HG03159 (cell line): ENCODE data around the gene ERC2.

ENCODE experiments used
- ATAC-seq: cut with Tn5 transposase; IDR thresholded peaks from one replicate; pipeline ENCODE4 v1.9.1; 2021; ENCODE audit warnings: mild to moderate bottlenecking, moderate library complexity; ENCODE audit not compliant: unreplicated experiment

Gene ERC2

GRCh38 chr3:55488398-55489055, 979.7 kb downstream of the ERC2 start:
- no peak for ATAC-seq

DNA sequence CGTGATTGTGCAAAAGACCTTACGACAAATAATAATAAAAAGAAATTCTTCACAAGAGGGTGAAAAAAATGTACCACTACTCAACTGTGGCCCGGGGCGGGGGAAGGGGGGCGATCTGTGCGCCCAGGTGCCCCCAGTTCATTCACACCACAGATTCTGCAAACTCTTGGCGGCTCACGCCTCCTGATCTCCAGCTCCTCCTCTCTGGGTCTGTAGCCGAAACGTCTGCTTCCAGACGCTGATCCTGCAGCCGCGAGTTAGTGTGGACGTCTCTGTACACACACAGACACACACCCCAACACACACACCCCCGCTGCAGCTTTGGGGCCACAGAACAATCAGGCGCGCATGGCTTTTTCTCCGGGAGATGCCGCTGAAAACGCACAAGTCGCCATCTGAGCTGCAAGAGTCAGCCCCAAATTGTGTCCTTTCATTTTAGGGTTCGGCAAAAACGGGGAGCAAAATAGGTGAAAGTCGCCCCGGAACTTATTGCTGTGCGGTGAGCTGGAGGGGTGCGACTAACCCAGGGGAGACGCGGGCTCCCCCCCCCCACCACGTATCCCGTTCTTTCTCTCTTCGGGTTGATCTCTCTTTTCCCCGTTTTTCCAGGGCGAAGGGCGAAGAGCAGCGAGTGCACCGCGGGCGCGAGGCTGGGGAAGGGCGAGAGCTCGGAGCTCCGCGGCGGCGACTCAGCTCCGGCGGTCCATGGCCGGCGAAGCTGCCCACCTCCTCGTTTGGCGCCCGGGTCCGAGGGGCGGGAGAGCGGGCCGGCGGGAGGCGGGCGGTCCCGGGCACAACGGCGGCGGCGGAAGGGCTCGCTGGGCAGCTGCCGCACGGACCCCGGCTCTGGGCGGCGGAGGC, 980.7 kb downstream of the ERC2 start:
- ATAC-seq, result no peak

GRCh38 chr3:55486857-55487380, 981.3 kb downstream of the ERC2 start, which contains the start of gene WNT5A:
TSS of gene WNT5A (minus strand) at chr3:55487306. CDS start at chr3:55486985, 321 bp downstream.
- ATAC-seq, result no peak

DNA sequence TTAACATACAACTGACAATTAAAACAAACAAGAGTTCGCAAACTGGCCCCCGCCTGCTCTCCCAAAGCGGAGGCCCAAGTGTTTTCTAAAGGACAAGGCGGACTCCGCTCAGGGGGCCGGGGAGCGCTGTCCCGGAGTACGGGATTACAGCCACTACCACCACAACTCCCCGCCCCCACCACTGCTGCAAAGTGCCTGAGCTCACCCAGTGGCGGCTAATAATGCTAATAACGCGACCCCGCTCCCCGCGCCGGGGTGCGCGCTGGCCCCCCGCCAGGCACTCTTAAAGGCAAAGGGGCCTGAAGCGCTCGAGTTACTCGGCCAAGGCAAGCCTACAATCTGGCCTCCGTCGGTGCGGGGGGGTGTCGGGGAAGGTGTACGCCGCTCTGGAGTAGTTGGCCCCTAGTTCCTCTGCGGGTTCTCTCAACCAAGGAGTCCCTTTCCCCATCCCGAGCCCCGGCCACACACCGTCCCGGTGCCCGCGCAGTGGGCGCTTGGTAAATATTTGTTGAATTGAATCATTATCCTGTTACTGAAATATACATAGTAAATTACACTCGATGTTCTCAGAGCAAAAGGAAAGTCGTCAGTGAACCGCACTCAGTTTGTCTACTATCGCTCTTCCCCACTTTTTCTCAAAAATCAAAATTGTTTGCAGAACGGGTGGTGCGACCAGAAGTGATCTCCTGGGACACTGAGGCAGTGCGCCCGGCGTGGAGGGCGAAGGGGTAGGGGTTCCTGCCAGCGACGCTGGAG, 982.0 kb downstream of the ERC2 start:
- ATAC-seq, result no peak

DNA sequence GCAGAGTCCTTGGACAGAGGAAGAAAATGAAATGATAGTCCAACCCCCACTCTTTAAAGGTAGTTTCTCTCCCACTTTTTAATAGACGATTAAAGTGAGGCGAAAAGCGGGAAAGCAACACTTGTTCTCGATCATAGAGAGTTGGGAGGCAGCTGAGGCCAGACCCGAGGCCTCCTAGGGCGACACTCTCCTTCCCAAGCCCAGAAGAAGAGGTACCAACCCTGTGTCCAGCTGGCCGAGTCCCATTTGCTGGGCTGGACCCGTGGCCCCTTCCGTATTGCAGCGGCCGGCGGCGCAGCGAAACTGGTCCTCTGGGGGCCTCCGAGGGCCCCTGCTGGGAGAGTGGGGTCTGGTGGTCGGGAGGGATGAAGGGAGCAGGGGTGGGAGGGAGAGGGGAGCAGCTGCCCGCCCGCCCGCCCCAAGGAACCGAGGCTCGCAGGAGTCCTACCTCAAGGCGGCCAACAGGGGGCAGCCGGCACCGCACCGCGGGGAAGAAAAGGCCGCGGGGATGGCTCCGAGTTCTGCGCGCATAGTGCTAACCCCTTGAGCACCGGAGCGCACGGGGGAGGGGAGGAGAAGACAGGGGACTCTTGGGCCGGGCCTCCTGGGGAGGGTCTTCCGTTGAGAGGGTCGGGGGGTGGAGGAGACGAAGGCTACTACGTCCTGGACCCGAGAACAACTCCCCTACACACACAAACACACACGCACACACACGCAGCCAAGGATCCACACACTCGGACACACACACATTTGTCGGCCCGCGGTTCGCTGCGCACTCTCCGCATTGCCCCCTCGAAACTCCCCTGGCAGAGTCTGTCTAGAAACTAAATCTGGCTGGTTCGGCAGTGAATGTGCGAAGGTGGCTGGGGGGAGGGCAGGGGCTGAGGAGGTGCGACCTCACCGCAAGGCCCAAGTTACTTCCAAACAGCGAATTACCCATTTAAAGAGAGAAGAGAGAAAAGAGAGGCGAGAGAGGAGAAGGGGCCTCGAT, 983.2 kb downstream of the ERC2 start:
- ATAC-seq, result peak; percentile 57

DNA sequence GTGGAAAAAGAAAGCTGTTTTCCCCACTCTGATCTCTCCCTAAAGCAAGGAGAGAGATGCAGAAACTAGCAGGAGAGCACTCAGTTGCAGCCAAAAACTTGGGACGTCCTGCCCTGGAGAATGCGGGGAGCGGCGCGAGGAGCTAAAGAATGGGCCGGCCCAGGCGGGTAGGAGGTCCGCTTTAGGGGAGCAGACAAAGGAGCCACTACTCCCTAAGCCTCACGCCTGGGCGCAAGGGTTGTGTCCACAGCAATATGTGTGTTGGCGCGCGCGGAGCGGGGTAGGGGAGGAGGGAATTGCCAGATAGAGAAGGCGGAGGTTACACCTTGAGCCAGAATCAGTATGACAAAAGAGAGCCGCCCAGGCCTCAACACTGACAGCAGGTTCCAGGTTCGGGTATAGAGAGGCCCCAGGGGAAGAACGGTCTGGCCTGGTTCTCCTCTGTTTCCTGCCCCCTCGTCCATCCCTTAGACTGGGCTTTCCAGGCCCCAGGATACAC, 984.0 kb downstream of the ERC2 start:
- ATAC-seq, result no peak

DNA sequence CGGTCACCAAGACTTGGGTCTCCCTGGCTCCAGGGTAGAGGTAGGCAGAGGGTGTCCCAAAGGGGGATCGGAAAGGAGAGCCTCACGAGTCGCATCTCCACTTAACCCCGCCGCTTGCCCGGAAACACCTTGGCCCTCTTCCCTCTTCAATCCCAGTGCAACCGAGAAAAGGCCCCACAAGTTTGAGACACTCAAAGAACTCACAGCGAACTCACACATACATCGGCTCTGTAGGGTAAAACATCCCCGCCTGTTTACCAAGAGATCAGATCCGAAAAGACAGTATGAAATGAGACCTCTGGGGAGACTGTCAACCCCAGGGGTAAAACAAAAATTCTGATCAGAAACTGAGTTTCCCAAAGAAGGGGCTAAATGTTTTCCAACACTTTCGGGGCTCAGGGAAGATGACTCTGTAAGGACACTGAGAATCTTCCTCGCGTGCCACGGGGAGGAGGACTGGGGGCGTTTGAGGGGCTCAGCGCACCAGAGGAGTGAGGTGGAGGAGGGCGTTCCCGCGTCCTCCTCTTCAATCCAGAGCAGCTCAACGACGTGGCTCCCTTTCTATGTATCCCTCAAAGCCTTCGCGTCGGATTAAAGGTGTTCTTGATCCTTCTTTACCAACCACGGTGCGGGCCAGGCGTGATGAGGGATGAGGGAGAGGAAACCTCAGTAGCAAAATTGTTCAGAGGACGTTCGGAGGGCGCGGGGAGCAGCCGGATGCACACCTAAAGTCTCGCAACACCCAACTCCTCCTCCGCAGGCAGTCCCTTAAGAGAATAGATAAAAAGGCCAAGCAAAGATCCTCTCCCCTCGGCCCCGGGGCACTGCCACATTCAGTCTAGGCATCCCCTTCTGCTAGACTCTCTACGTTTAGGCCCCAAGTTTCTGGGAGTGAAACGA, 984.8 kb downstream of the ERC2 start:
- no peak for ATAC-seq

DNA sequence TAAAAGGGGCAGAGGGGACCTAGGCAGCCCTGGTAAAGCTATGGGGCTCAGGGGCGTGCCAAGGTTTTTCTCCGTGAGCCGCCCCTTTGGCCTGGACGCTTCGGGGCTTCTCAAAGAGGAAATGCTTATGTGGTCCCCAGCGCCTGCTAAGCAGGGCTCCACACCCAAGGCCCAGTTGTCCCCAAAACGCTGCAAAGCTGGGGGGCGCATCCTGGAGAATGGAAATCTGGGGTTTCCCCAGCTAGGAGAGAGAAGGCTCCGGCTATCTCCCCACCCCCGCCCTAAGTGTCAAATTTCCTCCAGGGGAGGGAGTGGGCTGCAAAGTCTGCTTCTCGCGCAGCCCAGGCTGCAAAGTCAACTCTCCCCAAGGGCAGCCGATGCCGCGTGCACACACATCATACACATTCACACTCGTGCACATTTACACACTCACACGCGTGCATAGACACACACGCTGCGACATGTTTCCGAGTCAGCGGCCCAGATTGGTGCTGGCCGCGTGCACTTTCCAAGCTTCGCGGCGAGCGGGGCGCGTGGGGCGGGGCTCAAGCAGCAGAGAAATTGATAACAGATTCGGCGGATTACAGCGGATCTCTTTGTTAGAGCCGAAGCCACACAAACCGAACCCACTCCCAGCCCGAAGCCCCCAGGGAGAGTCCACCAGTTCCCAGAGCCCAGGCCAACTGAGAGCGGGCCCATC, 985.6 kb downstream of the ERC2 start:
- no peak for ATAC-seq

DNA sequence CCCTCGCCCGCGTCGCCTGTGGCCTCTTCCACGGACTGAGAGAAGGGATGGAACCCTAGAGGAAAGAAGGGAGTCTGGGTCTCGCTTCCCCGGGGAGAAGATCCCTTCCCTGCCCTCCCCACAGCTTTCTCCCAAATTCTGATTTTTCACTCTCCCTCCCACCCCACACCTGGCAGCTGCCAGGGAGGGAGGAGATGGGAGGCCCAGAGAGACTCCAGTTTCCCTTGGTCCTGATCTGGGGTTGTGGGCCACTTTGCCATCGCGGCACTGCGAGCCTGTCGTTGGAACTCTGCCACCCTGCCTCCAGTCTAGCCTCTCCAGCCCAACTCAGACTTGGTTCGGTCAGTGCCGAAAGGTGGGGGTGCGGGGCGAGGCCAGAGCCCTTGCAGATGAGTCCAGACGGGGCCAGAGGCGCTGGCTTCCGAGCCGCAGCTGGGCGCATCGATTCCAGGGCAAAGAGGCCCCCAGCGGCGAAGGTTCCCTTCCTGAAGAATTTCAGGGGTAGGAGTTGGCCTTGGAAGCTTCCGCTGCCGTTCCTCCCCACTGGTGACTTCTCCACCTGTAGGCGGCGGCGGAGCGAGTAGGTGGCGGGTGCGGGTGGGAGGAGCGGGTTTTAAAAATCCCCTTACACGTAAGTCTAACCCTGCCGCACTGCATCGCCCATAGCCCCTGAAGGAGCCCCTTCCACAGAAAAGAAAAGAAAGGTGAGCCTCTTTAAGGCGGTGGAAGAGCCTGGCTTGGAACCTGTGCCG, 986.3 kb downstream of the ERC2 start:
- no peak for ATAC-seq

DNA sequence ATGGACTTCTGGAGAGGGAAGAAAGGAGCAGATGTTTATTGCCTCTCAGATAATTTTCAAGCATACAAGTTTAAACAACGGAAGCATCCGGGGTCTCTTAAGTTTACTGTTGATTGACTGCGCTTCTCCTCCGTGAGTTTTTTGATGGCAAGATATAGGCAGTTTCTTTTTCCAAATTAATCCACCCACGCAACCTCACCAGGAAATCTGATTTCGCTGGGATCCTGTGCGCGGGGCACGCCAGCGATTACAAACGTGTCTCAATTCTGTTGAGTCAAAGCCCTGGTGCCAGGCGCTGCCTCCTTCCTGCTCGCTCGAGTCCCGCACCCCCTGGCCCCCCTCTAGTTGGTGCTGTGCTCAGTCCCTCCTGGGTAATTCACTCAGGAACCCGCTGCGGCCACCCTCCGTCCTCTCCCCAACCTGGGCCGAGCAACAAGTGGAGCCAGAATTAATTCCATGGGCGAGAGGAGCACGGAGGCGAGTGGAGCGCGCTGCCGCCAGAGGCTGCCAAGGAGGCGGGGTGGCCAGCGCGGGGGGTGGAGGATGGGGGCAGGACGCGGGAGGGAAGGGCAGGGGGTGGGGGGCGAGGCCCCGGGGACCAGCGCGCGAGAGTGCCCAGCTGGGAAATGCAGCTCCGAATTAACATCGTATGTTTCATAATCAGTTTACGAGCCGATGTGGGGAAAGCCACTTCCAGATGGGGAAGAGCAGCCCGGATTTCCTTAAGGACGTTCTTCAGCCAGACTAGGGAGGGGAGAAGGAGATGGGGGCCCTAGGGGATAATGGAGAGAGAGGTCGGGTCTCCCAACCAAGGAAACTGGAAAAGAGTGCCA, 987.1 kb downstream of the ERC2 start:
- no peak for ATAC-seq

DNA sequence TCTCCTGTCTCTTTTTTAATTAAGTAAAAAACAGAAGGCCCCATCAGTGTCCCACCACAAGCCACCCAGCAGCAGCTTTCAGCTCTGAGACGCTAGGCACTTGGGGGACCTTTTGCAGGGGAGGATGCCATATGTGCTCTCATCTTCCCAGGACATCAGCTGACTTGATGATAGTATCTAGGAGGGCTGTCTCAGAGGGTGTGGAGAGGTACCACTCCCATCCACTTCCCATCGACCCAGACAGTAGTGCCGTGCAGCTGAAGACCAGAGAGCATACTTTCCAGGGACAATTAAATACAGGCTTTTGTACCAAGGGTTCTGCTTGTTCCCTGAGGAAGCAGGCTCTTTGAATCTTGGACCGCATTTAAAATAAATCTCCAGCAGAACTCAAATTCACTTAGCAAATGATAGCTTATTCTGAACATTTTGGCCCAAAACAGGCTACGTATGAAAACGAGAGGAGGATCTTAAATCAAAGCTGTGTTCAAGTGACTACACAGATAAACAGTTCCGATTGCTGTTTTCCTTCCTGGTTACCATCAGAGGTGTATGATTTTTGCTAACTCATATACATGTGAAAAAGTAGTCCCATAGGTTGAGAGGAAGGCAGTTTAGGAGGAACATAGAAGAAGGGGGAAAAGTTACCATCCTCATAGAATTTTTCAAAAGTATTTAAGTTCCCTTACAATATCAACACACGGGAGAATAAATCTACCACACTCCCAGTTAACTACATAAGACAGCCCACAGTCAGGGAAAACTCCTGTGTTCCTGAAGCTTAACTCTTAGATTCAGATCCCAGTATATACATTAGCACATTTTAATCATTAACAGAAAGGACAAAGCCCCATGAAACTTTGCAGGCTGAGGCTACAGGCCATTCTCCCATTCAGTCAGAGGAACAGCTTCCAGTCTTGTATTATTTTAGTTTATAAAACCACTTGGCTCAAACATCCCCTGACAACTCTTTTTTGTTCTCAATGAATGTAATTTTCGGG, 990.7 kb downstream of the ERC2 start:
- no peak for ATAC-seq

DNA sequence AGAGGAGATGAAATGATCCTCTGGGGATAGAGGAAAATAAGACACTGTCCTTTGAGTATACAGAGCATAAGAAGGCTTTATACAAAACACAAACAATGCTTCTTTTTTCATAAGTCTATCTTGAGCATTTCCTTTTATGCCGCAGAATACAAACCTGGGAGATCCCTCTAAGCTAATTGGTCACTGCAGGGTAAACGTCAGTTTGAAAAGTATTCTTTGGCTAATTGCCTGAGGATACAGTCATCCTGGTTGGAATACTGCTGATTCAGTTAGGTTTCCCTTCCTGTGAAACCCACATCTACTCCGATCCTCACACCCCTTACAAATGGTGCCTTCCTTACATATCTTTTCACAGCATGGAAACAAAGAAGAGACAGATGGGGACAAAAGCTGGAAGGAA, 991.8 kb downstream of the ERC2 start:
- ATAC-seq, result no peak

DNA sequence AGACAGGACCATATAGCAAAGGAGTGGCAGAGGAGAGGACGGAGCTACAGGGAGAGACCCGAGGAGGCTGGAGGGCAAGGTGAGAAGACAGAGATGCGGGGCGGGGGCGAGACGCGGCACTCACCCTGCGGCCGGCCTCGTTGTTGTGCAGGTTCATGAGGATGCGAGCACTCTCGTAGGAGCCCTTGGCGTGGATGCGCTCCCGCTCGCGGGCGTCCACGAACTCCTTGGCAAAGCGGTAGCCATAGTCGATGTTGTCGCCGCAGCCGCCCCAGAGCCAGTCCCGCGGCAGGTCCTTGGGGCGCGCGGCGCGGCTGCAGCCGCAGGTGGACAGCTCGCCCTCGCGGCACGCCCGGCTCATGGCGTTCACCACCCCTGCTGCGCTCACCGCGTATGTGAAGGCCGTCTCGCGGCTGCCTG, 994.0 kb downstream of the ERC2 start:
- ATAC-seq, result no peak

- no peak for ATAC-seq
These were observed 994.5 kb downstream of the ERC2 start for GRCh38 chr3:55473788-55474187.

DNA sequence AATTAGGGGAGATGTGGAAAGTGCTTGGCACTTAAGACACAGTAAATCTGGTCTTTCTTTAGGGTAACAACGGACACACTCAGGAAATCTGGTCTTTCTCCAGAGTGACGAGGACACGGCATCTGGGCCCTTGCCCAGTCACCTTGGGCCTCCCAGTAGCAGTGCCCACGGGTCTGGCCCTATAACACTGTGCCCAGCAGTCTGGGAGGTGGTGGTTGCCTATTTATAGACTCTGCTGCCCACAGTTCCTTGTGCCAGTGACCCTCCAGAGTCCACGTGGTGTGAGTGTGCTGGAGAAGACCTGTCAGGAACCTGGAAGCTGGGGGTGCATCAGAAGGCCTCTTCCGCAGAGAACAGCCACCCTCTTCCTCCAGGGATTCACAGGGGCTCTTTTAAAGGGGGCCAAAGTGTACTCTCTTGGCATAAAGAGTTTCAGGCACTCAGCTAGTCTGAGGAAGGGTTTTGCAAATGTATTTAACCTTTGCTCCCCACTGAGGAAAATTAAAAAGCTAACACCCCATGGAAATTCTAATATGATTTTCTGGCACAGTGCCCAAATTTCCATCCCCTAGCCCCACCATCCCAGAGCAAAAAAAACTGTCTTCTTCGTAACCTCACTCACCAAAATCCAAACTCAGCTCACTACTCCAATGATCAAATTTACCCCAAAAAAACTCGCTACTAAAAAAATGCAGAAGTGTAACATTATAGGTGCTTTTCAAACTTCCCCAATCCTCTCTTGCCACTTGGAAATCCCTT, 996.6 kb downstream of the ERC2 start:
- ATAC-seq, result no peak
